Coronary artery (tissue), 2 donors: ENCODE measurements around the gene TATDN2.

ENCODE experiments used
- DNase-seq: peaks from one replicate; pipeline ENCODE4 v3.0.0-alpha.2; 2017; ENCODE audit warnings: low spot score
- H3K27ac ChIP-seq, 2 donors: fragments of 200-600 bp; sonication (generic); one replicate each; pipeline ENCODE4 v1.5.1; 2016 to 2019
- H3K4me3 ChIP-seq: fragments of 200-600 bp; sonication (generic); 2 replicates; pipeline ENCODE4 v1.5.1; 2016; ENCODE audit warnings: mild to moderate bottlenecking, moderate library complexity
- CTCF ChIP-seq: fragments of 200-600 bp; sonication (generic); IDR thresholded peaks from one replicate; pipeline ENCODE4 v1.5.1; 2019; ENCODE audit warnings: antibody characterized with exemption

The TATDN2 gene

DNA sequence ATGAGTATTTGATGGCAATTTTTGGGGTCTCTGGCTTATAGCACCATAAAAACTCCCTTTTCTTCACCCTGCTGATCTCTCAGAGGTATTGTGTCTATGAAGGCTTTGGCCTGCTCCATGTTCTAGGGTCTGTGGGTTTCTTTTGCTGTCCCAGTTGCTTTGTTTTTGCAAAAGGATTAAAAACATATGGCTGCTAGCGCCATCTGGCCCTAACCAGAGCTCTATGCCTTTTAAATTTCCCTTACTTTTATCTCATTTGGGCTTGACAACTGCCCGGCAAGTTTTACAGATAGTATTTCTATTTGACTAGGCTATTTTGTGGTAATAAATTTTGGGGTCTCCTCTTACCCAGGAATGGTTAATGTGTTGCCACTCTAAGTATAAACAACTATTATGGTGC is 50.9 kb downstream of the TATDN2 start:
- no peak for DNase-seq
- no peak for TF ChIP-seq CTCF
- Histone ChIP-seq H3K27ac (no peak overlapping the region), H3K4me3 (no peak overlapping the region)

- no peak overlapping the region for H3K27ac ChIP-seq
- TF ChIP-seq CTCF = no peak
- DNase-seq = no peak
- no peak overlapping the region for H3K4me3 ChIP-seq
Observed at GRCh38 chr3:10299679-10300078, 51.4 kb downstream of the TATDN2 start.

GRCh38 chr3:10300087-10300486 is 51.8 kb downstream of the TATDN2 start:
- Histone ChIP-seq H3K27ac (no peak overlapping the region), H3K4me3 (no peak overlapping the region)
- no peak for TF ChIP-seq CTCF
- DNase-seq = no peak

DNA sequence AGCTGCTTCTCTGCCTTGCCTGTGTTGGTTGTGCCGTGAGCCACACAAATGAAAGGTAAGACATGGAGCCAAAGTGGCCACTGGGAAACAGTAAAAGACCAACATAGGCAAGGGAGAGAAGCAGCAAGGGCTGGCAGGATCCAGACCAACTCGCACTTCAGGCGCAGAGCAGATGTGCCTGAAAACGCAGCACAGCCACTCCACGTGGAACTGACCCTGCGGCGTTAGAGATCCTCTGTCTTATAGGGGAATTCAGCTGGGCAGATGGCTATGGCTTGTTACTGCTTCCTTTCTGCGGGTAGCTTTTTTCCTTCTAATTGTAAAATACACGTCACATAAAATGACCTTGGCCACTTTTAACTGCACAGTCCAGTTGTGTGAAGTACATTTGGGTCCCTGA is 54.8 kb downstream of the TATDN2 start:
- H3K27ac ChIP-seq = no peak overlapping the region
- H3K4me3 ChIP-seq = no peak overlapping the region
- TF ChIP-seq CTCF = no peak
- DNase-seq = no peak

GRCh38 chr3:10303785-10304184 is 55.5 kb downstream of the TATDN2 start:
- no peak for DNase-seq
- Histone ChIP-seq H3K27ac (no peak overlapping the region), H3K4me3 (no peak overlapping the region)
- no peak for TF ChIP-seq CTCF

- no peak for TF ChIP-seq CTCF
- Histone ChIP-seq H3K4me3 (no peak overlapping the region), H3K27ac (no peak overlapping the region)
- DNase-seq = no peak
Observed at GRCh38 chr3:10304905-10305304, 56.6 kb downstream of the TATDN2 start.

DNA sequence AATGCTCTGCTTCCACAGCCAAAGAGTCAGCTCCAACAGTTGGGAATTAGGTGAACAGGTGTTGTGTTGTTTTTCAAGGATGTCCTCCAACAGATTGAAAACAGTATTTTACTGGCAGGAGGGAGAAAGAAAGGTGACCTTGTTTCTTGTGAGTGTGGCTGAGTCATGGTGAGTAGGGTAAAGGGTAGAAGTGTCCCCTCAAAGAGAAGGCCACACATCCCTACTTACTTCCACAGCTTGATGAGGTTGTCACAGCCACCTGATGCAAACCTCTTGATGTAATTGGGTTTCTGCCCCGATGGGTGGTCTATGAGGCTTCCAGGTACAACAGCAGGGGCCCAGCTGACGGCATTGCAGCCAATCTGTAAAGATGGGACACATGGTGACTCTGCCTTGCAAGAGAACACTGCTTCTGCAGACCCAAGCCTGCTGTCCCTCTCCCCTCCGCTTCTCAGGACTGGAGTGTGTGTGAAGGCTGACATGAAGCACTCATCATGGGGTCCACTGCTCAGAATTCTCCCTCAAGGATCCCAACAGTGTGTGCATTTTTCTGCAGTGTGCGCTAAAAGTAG is 57.2 kb downstream of the TATDN2 start:
- no peak for DNase-seq
- no peak overlapping the region for H3K27ac ChIP-seq
- TF ChIP-seq CTCF = no peak
- H3K4me3 ChIP-seq = no peak overlapping the region
